RPMI8226 (cell line): ENCODE measurements around the gene FOXF2.
A peak's percentile ranks its signal among the peaks of the same experiment; 100 is the strongest.

Experiments
- DNase-seq: peaks from one replicate; pipeline ENCODE4 v3.0.0-alpha.2; 2015

Gene FOXF2

DNA sequence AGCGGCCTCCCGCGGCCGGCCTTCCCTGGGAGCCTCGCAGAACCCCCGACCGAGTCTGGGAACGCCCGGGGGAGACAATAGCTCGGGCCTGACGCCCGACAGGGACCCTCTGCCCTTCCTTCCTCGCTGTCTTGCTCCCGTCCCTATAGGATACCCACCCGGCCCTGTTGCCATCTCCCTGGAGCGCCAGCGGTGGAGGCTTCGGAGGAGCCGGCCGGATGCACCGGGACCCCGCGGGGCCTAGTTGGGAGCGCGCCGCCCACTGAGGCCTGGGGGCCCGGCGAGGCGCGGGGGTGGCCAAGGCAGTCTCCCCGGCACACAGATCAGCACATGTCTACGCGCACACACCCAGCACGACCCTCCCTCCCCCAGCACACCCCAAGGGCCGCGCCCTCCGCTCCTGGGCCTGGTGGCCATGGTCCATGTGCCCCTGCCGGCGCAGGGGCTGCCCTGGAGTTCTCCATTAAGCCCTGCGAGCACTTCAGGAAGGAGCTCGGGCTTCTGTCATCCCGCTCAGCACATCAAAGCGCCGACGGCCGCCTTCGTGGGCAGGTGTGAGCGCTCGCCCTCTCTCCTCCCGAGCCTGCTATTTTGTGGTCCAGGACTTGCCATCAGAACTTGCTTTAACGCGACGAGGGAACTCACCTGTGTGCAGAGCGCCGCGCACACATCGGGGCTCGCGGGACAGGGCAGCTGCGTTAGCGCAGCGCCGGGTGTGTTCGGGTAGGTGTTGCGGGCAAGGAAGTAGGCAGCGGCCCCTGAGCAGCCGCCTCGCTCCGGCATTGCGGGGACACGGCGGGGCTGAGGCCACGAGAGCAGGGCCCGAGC is 3.7 kb downstream of the FOXF2 start:
- DNase-seq = no peak

DNA sequence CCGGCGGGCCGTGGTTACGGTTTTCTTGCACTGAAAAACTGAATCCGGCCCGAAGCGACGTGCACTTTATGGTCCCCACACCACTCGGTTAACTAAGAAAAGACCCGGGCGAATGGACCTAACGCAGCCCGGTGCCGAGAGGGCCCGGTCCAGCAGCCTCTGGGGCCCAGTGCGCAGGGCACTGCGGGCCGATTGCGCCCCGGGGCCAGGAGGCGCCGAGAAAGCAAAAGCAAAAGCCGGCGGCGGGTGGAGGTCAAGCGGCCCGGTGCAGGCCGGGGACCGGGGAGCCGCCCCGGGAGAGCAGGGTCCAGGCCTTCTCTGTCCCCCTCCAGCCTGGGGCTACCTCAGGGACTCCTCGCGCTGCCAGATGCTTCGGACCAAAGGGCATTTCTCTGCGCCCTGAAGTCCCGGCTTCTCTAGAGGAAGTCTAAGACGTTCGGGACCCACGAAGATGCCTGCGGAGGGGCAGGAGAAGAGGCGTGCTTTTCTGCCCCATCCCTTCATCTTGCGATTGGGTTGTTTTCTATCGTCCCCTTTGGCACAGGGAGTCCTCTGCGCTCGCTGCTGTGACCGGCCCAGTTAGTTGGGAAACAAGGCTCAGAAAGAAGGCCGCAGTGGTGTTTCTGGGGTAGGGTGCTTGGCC is 4.4 kb downstream of the FOXF2 start:
- DNase-seq = no peak

DNA sequence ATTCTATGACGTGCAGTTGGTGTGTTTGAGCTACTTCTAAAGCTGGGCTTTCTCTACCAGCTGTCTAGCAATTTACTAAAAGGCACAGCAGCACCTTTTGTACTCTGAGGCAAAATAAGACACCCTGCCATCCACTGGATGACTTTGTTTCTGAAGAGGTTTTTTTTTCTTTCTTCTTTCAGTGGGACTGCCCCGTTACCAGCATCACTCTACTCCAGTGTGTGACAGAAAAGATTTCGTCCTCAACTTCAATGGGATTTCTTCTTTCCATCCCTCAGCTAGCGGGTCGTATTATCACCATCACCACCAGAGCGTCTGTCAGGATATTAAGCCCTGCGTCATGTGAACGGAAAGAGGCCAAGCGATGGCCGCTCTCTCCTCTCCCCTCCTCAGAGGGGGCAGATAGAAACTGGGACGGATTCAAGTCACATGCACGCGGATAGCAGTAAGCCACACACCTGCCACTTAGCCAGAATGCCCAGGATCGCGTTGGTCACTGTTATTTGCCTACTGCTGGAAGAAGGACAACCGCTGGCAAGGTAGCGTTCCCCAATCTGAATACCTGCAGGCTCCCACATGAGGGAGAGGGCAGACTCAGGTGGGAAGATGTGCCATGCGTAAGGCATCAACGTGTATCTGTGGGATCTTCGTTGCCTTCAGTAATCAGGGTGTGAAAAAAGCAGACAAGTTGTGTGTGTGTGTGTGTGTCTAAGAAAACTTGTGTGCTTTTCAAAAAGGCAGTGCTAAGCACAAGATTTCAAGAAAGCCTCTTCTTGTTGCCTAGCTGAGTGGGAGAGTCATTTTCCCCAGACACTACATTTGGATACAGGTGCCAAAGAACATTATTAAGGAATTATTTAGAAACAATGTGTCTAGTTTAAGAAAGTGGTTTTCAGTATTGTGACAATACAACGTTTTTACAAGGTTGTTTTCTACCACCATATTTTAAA is 5.4 kb downstream of the FOXF2 start:
- no peak for DNase-seq

DNA sequence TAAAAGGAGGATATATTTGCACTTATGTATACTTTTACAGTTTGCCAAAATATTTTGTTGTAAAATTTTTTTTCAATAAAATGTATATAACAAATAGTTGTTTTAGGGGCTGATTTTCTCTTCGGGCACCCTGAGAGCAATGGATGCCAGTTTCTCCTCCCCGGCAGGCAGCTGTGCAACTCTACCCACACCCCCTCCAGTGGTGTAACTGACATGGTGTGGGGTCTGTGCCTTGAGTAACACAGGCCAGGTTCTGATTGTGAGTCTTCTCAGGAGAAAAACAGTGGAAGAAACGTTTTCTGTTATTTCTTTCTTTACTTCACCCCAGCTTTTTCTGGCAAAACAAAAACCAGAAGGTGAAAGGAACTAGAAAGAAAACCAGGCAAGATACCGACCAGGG is 6.1 kb downstream of the FOXF2 start:
- DNase-seq = no peak

DNA sequence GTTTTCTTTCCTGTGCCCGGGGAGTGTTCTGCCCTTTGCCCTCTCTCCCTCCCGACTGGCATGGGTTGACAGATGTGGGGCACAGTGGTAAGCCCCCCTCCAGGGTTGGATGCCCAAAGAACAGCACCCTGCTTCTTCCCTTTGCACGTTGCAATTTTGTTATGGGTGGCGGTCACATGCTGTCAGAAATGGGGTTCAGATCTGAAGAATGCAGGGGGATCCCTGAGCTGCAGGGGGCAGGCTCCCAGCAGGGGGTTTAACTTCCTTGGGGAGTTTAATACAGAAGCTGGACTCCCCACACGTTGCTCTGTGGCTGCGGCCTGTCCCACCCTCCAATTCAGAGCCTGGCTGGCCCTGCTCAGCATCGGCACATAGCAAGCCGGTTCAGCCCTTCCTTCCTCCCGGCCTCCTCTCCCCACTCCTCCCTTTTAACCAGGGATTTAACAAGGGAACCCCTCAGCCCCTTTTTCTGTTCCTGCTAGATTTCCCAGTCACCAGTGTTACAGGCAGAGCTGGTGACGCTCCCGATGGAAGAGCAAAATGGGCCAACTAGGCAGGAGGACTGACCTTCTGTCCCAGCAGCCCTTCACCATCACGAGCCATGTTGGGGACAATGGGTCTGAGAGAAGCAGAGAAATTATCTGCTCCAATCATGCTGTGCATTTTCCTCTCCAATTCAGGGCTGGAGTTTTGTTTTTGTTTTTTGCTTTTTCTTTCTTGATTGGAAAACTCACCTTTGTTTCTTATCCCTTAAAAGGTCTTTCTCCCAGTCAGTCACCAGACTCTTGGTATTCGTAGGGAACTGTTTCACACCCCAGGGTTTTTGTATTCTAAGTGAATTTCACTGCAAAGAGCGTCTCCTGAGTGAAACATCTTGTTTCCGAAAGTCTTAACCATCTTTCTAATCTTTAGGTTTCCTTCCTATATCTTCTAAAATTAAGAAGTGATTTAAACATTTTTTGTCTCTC is 6.8 kb downstream of the FOXF2 start:
- DNase-seq = no peak

DNA sequence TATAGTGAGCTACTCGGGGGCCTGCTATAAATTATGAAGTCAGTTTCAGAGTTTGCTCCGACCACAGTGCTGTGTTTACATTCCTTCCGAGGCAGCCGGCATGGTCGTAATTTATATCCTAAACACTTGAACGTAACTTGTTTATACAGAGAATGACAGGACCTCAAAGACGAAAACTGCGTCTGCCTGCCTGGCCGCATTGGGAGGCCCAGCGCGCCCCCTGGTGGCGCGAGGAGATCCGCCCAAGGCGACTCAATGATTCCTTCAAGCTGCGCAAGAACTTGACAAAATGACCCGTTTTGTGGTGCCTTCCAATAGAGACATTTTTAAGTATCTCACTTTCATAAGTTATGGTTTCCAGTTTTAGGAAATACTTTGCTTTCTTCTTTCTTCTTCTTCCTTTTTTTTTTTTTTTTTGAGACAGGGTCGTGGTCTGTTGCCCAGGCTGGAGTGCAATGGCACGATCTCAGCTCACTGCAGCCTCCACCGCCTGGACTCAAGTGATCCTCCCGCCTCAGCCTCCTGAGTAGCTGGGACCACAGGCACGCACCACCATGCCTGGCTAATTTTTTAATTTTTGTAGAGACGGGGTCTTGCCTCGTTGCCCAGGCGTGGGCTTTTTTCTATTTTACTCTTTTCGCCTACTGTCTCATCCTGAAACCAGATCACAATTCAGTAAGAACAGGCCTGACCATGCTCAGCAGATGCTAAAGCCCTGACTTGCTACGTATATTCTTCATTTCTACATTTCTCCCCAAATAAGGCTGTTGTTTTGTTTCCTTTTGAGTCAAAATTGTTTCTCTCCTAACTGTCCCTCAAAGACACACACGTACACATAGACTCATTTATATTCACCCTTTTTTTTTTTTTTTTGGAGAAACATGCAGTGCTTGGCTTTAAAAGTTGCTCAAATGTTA is 7.8 kb downstream of the FOXF2 start:
- peak; percentile 88 for DNase-seq

DNA sequence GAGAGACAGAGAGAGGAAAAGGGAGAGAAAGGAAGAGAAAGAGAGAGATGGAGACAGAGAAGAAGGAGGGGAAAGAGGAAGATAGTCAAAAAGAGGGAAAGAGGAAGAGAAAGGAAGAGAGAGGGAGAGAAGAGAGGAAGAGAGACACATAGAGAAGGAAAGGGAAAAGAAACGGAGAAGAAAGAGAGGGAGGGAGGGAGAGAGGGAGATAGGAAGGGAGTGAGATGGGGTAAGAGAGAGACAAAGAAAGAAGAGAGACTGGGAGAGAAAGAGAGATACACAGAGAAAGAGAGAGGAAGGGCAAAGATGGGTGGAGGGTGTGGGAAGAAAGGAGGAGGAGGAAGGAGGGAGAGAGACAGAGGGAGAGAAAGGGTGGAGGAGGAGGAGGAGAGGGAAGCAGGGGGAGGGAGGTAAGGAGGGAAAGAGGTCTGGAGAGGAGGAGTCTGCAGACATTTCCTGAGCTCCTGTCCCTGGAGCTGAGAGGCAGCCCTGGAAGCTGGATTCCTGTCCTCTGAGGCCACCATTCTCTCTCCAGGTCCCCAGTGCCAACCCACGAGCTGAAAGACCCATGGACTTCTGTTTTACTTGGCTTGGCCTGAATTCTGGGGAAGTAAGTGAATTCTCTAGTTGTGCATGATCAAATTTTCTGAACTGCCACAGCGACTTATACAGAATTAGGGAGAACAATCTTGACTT is 9.9 kb downstream of the FOXF2 start:
- DNase-seq = no peak

DNA sequence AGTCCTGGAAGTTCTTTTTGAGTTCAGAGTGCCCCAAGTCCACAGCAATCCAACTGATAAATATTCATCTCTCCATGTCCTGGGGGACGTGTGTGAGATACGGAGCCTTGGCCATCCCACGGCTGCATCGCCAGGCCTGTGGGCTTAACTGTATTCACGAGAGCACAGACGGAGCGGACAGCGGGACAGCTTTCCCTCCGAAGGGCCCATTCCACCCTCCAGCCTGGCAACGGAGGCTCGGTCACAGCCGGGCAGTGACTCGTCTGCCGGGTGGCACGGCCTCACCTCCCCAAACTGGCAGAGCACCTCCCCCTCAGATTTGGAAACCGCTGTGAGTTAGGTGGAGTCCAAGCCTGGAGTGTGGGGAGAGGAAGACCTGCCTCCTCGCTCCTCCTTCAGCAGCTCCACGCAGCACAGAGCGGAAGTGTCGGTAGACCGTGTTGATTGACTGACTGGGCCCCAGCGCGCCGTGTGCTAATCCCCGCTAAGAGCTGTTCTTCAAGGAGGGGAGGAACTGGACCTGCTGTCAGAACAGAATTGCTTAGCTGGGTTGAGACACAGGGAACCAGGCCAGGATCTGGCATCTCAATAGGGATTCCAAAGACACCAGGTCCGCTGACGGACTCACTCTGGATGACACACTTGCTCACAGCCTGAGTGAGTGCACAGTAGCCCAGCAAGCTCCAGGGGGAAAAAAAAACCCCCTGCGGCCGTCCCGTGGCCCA is 10.9 kb downstream of the FOXF2 start:
- no peak for DNase-seq

DNA sequence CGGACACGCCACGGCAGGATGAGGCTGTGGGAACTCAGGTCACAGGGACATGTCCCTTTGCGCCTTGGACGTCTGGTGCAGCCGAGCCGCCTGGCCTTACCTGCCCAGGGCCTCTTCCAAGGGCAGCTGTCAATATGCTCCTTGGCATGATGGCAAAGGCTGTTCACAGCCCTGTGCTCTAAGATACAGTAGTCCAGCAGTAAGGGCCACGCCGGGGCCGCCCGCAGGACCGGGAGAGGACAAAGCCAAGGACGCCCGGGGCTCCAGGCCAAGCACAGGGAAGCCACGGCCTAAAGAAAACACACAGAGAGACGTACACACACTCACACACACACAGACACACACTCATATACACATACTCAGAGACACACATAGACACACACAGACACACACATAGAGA is 13.0 kb downstream of the FOXF2 start:
- DNase-seq = no peak

DNA sequence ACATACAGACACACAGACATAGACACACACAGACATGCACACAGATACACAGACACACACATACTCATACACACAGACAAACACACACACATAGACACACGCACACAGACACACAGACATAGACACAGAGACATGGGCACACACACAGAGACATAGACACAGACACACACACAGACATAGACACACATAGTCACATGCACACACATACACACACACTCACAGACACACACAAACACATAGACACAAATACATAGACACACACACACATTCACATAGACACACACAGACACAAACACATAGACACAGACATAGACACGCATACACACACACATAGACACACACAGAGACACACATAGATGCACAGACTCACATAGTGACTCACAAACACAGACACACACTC is 13.5 kb downstream of the FOXF2 start:
- DNase-seq = no peak

DNA sequence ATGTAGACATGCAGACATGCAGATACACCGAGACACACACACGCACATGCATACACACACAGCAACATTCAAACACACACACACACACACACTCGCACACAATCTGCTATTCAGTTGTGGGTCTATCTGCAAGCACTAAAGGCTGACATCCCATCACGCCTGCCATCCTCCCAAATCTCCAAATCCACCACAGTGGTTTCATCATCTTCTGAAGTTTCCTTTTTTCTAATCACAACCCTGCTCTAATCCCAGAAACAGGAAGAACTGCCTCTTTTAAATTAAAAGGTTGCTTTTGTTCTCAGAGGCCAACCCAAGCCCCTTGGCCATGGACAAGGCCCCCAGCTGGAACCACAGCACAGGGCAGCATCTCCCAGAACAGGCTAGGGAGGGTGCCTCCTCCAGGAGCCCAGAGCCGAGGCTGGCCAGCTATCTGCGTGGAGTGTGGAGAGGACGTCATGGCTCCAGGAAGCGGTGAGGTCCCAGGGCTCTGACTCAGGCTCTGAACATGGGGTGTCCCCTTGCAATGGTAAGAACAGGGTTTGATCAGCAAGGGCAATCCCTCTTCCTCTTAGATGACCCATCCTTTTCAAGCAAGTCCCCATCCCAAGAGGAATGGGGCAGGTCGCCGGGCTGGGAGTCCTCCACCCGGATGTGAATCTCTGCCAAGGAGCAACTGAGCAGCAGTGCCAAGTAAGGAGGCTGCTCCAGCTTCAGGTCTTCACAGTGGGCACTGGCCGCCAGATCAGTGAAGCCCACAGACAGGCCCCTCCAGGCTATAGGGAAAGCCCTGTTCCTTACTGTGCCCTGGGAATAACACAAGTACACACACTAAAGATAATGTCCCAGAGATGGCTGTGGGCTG is 14.7 kb downstream of the FOXF2 start:
- DNase-seq = no peak

DNA sequence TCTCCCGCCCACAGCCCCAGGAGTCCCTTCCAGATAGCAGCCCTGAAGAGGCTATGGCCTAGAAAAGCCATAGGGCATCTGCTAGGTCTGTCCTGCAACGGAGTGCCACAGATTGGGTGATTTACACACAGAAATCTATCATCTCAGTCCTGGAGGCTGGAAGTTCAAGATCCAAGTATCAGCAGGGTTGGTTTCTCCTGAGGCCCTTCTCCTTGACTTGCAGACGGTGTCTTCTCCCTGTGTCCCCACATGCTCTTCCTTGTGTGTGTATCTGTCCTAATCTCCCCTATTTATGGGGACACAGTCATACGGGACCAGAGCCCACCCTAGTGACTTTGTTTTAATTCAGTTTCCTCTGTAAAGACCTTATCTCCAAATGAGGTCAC is 15.3 kb downstream of the FOXF2 start:
- no peak for DNase-seq

DNA sequence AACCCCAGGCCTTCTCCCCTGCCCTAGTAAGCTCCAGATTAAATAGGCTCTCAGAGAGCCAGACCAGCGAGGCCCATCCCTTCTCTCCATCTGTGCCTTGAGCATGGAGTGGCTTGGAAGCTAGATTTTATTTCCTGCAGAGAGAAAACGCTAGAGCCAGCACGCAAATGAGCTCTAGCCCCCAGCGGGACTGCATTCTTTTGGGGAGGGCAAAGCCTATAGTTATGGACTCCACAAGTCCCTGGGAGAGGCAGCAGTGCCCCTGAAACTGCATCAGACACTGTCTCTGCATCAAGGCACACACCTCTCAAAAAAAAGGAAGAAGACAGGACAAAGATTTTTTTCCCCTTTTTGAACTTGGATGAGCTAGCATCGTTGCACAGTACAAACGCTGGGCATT is 15.8 kb downstream of the FOXF2 start:
- no peak for DNase-seq

DNA sequence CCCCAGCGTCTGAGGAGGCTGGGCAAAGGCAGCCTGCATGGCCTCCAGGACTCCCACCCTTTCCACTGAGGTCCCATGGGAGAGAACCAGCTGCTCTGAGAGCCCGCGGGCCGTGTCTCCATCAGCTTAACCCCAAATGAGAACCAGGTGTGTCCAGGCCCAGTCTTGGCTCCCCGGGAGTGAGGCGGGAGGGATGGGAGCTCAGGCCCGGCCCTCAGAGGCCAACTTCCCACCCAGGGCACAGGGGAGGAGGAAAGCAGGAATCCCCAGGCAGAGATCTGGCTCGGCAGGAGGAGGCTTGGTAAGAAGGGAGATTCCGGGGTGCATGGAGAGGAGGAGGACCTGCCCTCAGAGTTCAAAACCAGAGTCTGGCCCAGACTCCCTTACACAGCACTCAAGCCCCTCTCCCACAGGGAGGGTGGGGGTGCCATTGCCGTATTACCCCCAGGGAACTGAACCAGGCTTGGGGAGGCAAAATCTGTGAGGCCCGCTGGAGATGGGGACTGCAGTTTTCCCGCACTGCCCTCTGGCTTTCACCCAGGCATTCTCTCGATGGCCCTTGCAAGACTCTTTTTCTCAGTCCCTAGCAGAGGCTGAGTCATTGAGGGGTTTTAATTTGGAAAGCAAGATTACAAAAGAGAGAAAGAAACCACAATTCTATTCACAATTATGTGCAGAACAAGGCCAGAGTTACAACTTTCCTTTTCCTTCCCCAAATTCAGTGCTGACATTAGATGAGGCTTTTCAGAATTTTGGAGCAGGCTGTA is 17.1 kb downstream of the FOXF2 start:
- no peak for DNase-seq

DNA sequence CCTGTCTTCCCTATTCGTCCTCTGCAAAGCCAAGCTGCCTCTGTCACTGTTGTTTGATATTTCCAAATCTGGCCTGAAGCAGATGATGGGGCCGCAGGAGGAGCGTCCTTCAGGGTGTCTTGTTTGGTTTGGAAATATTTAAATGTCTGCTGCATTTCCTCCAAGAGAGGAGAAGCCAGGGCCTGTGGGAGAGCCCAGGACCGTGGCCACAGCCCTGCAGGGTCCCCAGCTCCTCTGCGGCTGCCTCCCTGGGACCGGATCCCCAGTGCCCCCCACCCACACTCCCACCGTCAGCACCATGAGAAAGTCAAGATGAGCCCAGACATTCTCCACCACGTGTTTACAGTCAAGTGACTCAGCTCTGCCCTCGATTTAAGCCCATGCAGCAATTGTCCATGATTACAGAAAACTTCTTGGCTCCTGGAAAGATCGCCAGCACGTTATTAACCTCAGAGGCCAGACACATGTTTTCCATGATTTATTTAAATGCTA is 18.2 kb downstream of the FOXF2 start:
- no peak for DNase-seq

DNA sequence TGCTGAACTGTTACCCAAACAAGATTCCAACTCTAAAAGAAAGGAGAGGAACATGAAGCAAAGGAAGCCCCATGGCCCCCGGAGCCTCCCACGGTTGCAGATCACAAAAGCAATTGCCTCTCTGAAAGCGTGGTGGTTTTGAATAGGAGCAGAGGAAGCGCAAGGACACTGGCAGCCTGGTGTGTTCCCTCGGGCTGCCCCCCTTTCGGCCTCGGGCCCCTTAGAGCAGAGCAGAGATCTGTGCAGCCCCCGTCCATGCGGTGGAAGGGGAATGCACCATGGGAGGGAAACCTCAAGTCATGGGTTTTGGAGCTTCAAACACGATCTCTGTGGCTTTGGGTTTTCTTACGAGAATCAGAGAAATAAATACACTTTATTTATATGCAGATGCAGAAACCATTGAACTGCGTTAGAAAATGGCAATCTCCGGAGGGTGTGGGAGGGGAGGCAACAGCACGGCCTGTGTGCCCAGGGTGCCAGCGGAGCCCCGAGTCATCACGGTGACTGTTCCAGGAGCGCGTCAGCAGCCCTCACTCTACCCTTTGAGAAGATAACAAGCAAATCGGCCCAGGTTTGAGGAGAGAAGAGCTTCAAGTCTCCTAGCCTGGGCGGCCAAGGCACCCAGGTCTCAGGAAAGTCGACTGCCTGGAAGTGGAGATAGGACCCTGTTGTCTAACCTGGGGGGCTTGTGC is 20.5 kb downstream of the FOXF2 start:
- no peak for DNase-seq

DNA sequence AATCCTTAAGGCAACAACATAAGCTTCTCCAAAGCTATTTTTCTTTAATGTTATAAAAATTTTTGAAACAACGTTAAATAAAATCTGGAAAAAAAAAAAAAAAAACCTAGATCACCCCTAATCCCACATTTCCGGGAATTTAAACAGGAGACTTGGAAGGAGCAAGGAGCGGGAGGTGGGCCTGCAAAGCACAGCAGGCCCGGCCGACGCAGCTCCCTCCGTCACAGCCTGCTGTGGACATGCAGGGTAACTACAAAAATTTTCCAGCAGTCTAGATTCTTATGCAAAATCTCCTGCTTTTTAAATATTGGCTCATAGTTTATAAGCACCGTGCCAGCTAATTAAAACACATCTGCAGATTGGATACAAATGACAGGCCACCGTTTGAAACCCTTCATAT is 23.5 kb downstream of the FOXF2 start:
- no peak for DNase-seq
